HCT116 (cell line): Measurements from ENCODE around the gene NUDT11. TPM values are rescaled to one million over a fixed set of nuclear protein-coding genes. Genes with fewer than 3 reads are reported as not detected.

Experiments
- ATAC-seq: fragments of 200-7000 bp; cut with Tn5 transposase; 2 replicates; pipeline ENCODE4 v1.9.1; 2020; ENCODE audit warnings: mild to moderate bottlenecking, moderate library complexity
- BruUV-seq: library from RNA; stranded (reverse); fragments of 400-500 nt; replicated peaks from 2 replicates; lab custom pipeline; 2021; lab: Mats Ljungman, UMichigan
- CTCF ChIA-PET: fragments of 300-600 bp; sonication (Branson Sonifier 250); formaldehyde crosslinking; loops from one replicate; lab custom pipeline; 2021; ENCODE audit warnings: antibody characterized with exemption; lab: Charles Lee
- POLR2A ChIA-PET: fragments of 300-600, 350-600 bp; sonication (Branson Sonifier 250); formaldehyde crosslinking; loops from one replicate; lab custom pipeline; 2021; ENCODE audit warnings: antibody characterized with exemption; lab: Charles Lee
- RAD21 ChIA-PET, 2 experiments: fragments of 300-600 bp; sonication (Branson Sonifier 250); formaldehyde crosslinking; loops; one replicate each; lab custom pipeline; 2023; ENCODE audit warnings: low total read pairs in 2 of 2; ENCODE audit not compliant: uncharacterized antibody in 2 of 2, unreplicated experiment in 2 of 2, low non-redundant PET in 1 of 2; lab: Charles Lee
- DNase-seq: peaks from one replicate; pipeline ENCODE4 v3.0.0-alpha.2; 2010; ENCODE audit warnings: low read depth, low spot score
- H2AFZ ChIP-seq: fragments of 200-600 bp; shearing (Covaris generic), sonication (generic); 2 replicates; pipeline ENCODE4 v1.6.1; 2017; ENCODE audit warnings: low read depth, mixed run types, mixed read lengths, antibody characterized with exemption, low read length; ENCODE audit not compliant: poor library complexity, severe bottlenecking
- H3K27ac ChIP-seq: 2 replicates; pipeline ENCODE4 v1.5.1; 2012; ENCODE audit warnings: low read depth, low read length
- H3K27me3 ChIP-seq: fragments of 200-600 bp; sonication (generic); 2 replicates; pipeline ENCODE4 v1.6.1; 2016; ENCODE audit warnings: mixed run types, low read length, mixed read lengths; ENCODE audit not compliant: insufficient read depth
- H3K36me3 ChIP-seq, 2 experiments: fragments of 200-500 bp in 1 of 2; fragments of 200-600 bp in 1 of 2; sonication (Bioruptor generic) in 1 of 2; sonication (generic) in 1 of 2; 2 replicates each; pipeline versions ENCODE4 v1.5.1 to v1.6.1; 2014 to 2016; ENCODE audit warnings: low read length in 2 of 2, inconsistent platforms in 1 of 2, mixed read lengths in 1 of 2, mixed run types in 1 of 2; ENCODE audit not compliant: insufficient read depth in 2 of 2, control insufficient read depth in 1 of 2
- H3K4me1 ChIP-seq, 2 experiments: fragments of 200-600 bp in 1 of 2; sonication (generic) in 1 of 2; 2 replicates each; pipeline versions ENCODE4 v1.5.1 to v1.6.1; 2012 to 2017; ENCODE audit warnings: low read length in 2 of 2, inconsistent platforms in 1 of 2, mild to moderate bottlenecking in 1 of 2, mixed read lengths in 1 of 2, mixed run types in 1 of 2, moderate library complexity in 1 of 2; ENCODE audit not compliant: insufficient read depth in 2 of 2, control insufficient read depth in 1 of 2
- H3K4me2 ChIP-seq: fragments of 200-600 bp; sonication (generic); 2 replicates; pipeline ENCODE4 v1.6.1; 2017; ENCODE audit warnings: mixed run types, low read length, mixed read lengths
- H3K4me3 ChIP-seq, 2 experiments: fragments of 200-600 bp in 1 of 2; sonication (generic) in 1 of 2; replicated peaks in 1 of 2; 2 replicates each; pipeline ENCODE4 v1.5.1; 2011 to 2016; ENCODE audit warnings: low read length in 2 of 2, control low read depth in 1 of 2, low read depth in 1 of 2, mild to moderate bottlenecking in 1 of 2, mixed read lengths in 1 of 2, mixed run types in 1 of 2
- H3K79me2 ChIP-seq: fragments of 200-600 bp; sonication (generic); 2 replicates; pipeline ENCODE4 v1.6.1; 2017; ENCODE audit warnings: mild to moderate bottlenecking, mixed run types, low read length, moderate library complexity, mixed read lengths; ENCODE audit not compliant: insufficient read depth
- H3K9ac ChIP-seq: fragments of 200-600 bp; sonication (generic); 2 replicates; pipeline ENCODE4 v1.6.1; 2016; ENCODE audit warnings: low read length, mixed read lengths
- H3K9me2 ChIP-seq: fragments of 200-600 bp; sonication (generic), shearing (Covaris generic); 2 replicates; pipeline ENCODE4 v1.6.1; 2017; ENCODE audit warnings: mixed run types, mild to moderate bottlenecking, moderate library complexity; ENCODE audit not compliant: insufficient read depth
- H3K9me3 ChIP-seq, 2 experiments: fragments of 200-500 bp in 1 of 2; fragments of 200-600 bp in 1 of 2; sonication (Bioruptor generic) in 1 of 2; sonication (generic) in 1 of 2; 2 replicates each; pipeline ENCODE4 v1.6.1; 2014 to 2017; ENCODE audit warnings: low read length in 2 of 2, mixed read lengths in 2 of 2, inconsistent platforms in 1 of 2, low read depth in 1 of 2, mild to moderate bottlenecking in 1 of 2, mixed run types in 1 of 2, moderate library complexity in 1 of 2; ENCODE audit not compliant: control insufficient read depth in 1 of 2, insufficient read depth in 1 of 2
- H4K20me1 ChIP-seq: fragments of 200-600 bp; sonication (generic), shearing (Covaris generic); 2 replicates; pipeline ENCODE4 v1.6.1; 2017; ENCODE audit warnings: mixed run types, mild to moderate bottlenecking, moderate library complexity; ENCODE audit not compliant: insufficient read depth
- CBX3 ChIP-seq: IDR thresholded peaks from 2 replicates; pipeline ENCODE4 v1.6.1; 2012; ENCODE audit warnings: low read depth
- CEBPB ChIP-seq: IDR thresholded peaks from 2 replicates; pipeline ENCODE4 v1.6.1; 2012; ENCODE audit warnings: low read depth
- ELF1 ChIP-seq: IDR thresholded peaks from 2 replicates; pipeline ENCODE4 v1.6.1; 2012; ENCODE audit warnings: low read depth, borderline replicate concordance
- EZH2 ChIP-seq: fragments of 200-600 bp; sonication (generic); IDR thresholded peaks from 2 replicates; pipeline ENCODE4 v1.6.1; 2017; ENCODE audit warnings: antibody characterized with exemption, mixed run types
- EZH2phosphoT487 ChIP-seq: fragments of 200-600 bp; IDR thresholded peaks from 2 replicates; pipeline ENCODE4 v1.6.1; 2018; ENCODE audit warnings: antibody characterized with exemption, borderline replicate concordance
- JUND ChIP-seq: IDR thresholded peaks from 2 replicates; pipeline ENCODE4 v1.6.1; 2012
- POLR2AphosphoS5 ChIP-seq: IDR thresholded peaks from 2 replicates; pipeline ENCODE4 v1.6.1; 2011; ENCODE audit warnings: mild to moderate bottlenecking, low read depth, low read length, moderate library complexity
- RAD21 ChIP-seq: IDR thresholded peaks from 2 replicates; pipeline ENCODE4 v1.6.1; 2012; ENCODE audit warnings: low read depth, mild to moderate bottlenecking
- SIN3A ChIP-seq: IDR thresholded peaks from 2 replicates; pipeline ENCODE4 v1.6.1; 2012; ENCODE audit warnings: low read depth
- SP1 ChIP-seq: IDR thresholded peaks from 2 replicates; pipeline ENCODE4 v1.6.1; 2012; ENCODE audit warnings: low read depth
- SRF ChIP-seq: IDR thresholded peaks from 2 replicates; pipeline ENCODE4 v1.6.1; 2012; ENCODE audit warnings: low read depth
- TCF7L2 ChIP-seq: IDR thresholded peaks from 2 replicates; pipeline ENCODE4 v1.7.0; 2011; ENCODE audit warnings: borderline replicate concordance, inconsistent platforms; ENCODE audit not compliant: insufficient read depth, insufficient read length; ENCODE audit errors: extremely low read depth
- YY1 ChIP-seq: IDR thresholded peaks from 2 replicates; pipeline ENCODE4 v1.6.1; 2011; ENCODE audit warnings: low read length, low read depth, moderate library complexity, mild to moderate bottlenecking; ENCODE audit not compliant: insufficient replicate concordance; ENCODE audit errors: extremely low read depth
- ZFX ChIP-seq: fragments of 450-650 bp; IDR thresholded peaks from 2 replicates; pipeline ENCODE4 v1.6.1; 2017
- intact Hi-C: fragments of 100-400 bp; cut with micrococcal nuclease; formaldehyde crosslinking; loops from 2 replicates; pipeline ENCODE4 v1.10.0; 2022
- total RNA-seq: library from RNA; stranded (reverse); gene quantifications from one replicate; pipeline ENCODE4 v1.2.1, GENCODE V29; 2021; ENCODE audit not compliant: unreplicated experiment
- TF ChIP-seq, protein P1 (sequence below), 3 experiments: fragments of 200-600 bp in 1 of 3; sonication (generic) in 1 of 3; IDR thresholded peaks in 2 of 3; conservative IDR thresholded peaks in 1 of 3; 2 replicates each; pipeline ENCODE4 v1.5.1; 2012 to 2017; ENCODE audit warnings: low read depth in 2 of 3, low read length in 2 of 3, antibody characterized with exemption in 1 of 3, borderline replicate concordance in 1 of 3, control low read depth in 1 of 3, mild to moderate bottlenecking in 1 of 3, mixed read lengths in 1 of 3, mixed run types in 1 of 3, moderate library complexity in 1 of 3; ENCODE audit not compliant: insufficient read depth in 1 of 3
- TF ChIP-seq, protein P2 (sequence below): IDR thresholded peaks from 2 replicates; pipeline ENCODE4 v1.6.1; 2012
- TF ChIP-seq, protein P3 (sequence below): IDR thresholded peaks from 2 replicates; pipeline ENCODE4 v1.6.1; 2012

NUDT11 gene
- total RNA-seq, 1 experiment from 2014 or later: not detected

DNA sequence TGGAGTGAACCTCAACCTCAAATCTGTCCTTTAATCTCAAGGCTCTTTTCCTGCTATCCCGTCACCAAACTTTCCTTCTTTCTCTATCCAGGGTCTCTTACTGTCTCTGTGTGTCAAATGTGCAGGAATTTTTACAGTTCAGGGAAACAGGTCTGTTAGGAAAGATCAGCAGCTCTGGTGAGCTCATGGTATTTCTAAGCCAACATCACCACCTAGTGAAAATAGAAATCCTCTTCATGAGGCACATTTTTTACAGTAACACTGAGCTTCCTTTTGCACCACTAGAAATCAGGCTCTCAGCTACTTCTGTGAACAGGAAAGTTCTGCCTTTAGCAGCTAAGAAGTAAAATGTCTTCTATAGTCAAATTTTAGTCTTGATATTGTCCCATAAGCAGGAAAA is 39.6 kb downstream of the NUDT11 start:
- POLR2A ChIA-PET: no interaction called here
- Histone ChIP-seq H3K9ac (no peak overlapping the region), H3K4me1 (no peaks in the 10 kb centered on the region), H2AFZ (no peak overlapping the region), H3K36me3 (no peaks in the 10 kb centered on the region), H3K27me3 (no peaks in the 10 kb centered on the region), H3K9me2 (no peaks in the 10 kb centered on the region), H3K4me3 (no peak overlapping the region), H3K9me3 (no peaks in the 10 kb centered on the region), H3K27ac (no peak overlapping the region), H3K79me2 (no peaks in the 10 kb centered on the region), H4K20me1 (no peaks in the 10 kb centered on the region), H3K4me2 (no peak overlapping the region)
- TF ChIP-seq RAD21 (peak; percentile 42), ZFX (no peak)
- TF ChIP-seq, protein P1, sequence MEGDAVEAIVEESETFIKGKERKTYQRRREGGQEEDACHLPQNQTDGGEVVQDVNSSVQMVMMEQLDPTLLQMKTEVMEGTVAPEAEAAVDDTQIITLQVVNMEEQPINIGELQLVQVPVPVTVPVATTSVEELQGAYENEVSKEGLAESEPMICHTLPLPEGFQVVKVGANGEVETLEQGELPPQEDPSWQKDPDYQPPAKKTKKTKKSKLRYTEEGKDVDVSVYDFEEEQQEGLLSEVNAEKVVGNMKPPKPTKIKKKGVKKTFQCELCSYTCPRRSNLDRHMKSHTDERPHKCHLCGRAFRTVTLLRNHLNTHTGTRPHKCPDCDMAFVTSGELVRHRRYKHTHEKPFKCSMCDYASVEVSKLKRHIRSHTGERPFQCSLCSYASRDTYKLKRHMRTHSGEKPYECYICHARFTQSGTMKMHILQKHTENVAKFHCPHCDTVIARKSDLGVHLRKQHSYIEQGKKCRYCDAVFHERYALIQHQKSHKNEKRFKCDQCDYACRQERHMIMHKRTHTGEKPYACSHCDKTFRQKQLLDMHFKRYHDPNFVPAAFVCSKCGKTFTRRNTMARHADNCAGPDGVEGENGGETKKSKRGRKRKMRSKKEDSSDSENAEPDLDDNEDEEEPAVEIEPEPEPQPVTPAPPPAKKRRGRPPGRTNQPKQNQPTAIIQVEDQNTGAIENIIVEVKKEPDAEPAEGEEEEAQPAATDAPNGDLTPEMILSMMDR (IDR thresholded peaks at IDR 0.05 in 2 of 3, conservative IDR thresholded peaks at IDR 0.05 in 1 of 3; ENCODE audit: borderline replicate concordance in 1 of 3, insufficient read depth in 1 of 3, low read depth in 2 of 3, low read length in 2 of 3): 0 out of 6 replicates have a peak, but pooled peaks of 2 of the 3 experiments have one; percentile 8 to 18
- DNase-seq (no peak), ATAC-seq (0 out of 2 replicates have a peak, but pooled peaks have one; percentile 36)
- intact Hi-C loops: loop anchor here (1.0 to 10.0 kb wide), 3 partner anchors 121 to 762 kb away; no protein-coding TSS in a partner anchor
- CTCF ChIA-PET: interaction anchor here (0.8 to 1.7 kb wide), 9 partner anchors 14 to 710 kb away, joined by 3 to 22 read pairs (median 3); no protein-coding TSS in a partner anchor
- BruUV-seq: no TSS peak
- RAD21 ChIA-PET: no interaction called here

DNA sequence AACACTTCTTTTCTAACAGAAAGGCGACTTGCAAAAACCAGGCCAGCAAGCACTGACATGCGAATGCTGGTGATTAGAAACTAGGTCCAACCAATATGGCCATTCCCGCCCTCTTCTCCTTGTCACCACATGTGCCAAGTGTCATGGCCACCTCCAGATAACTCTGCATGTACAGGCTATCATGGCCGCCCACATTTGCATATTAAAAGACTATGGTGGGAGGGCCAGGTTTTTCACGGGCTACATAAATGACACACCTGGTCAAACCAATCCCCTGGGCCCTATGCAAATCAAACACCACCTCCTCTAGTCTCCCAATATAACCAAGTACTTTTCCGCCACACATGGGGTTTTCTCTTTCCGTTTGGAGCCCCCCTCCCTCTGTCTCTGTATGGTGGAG is 40.1 kb downstream of the NUDT11 start:
- Histone ChIP-seq H3K27ac (no peak overlapping the region), H3K4me2 (no peak overlapping the region), H2AFZ (no peak overlapping the region), H3K36me3 (no peaks in the 10 kb centered on the region), H3K79me2 (no peaks in the 10 kb centered on the region), H3K4me1 (no peaks in the 10 kb centered on the region), H3K9me2 (no peaks in the 10 kb centered on the region), H3K27me3 (no peaks in the 10 kb centered on the region), H3K9ac (no peak overlapping the region), H4K20me1 (no peaks in the 10 kb centered on the region), H3K9me3 (no peaks in the 10 kb centered on the region), H3K4me3 (no peak overlapping the region)
- DNase-seq (no peak), ATAC-seq (no peak)
- ChIA-PET POLR2A (no interaction called here), RAD21 (no interaction called here), CTCF (interaction anchor here (0.9 to 1.7 kb wide), 8 partner anchors 14 to 709 kb away, joined by 3 to 22 read pairs (median 4); no protein-coding TSS in a partner anchor)
- no TSS peak for BruUV-seq
- intact Hi-C loops: loop anchor here (2.0 to 10.0 kb wide), 2 partner anchors 309 to 761 kb away; no protein-coding TSS in a partner anchor
- TF ChIP-seq SRF (no peak), CEBPB (no peak), CBX3 (no peak), YY1 (no peak), JUND (no peak), ZFX (no peak), POLR2AphosphoS5 (no peak), SIN3A (no peak), EZH2 (no peak), RAD21 (no peak), EZH2phosphoT487 (no peak), TCF7L2 (no peak), ELF1 (no peak), SP1 (no peak)
- TF ChIP-seq, protein P2, sequence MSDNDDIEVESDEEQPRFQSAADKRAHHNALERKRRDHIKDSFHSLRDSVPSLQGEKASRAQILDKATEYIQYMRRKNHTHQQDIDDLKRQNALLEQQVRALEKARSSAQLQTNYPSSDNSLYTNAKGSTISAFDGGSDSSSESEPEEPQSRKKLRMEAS: no peak
- TF ChIP-seq, protein P3, sequence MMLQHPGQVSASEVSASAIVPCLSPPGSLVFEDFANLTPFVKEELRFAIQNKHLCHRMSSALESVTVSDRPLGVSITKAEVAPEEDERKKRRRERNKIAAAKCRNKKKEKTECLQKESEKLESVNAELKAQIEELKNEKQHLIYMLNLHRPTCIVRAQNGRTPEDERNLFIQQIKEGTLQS: no peak
